ENCODE measurements around the gene COL20A1.

DNA sequence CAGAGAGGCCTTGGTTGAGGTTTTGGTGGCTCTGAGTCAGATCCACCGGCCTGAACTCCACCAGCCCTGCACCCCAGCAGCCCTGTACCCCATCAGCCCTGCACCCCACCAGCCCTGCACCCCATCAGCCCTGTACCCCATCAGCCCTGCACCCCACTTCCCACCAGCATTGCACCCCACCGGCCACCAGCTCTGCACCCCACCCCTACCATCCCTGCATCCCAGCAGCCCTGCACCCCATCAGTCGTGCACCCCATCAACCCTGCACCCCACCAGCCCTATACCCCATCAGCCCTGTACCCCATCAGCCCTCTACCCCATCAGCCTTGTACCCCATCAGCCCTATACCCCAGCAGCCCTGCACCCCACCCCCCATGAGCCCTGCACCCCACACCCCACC lies 82.5 kb downstream of the COL20A1 start:
- TF ChIP-seq CTCF (IDR thresholded peaks at IDR 0.05), result no peak
- TF ChIP-seq POLR2A (IDR thresholded peaks at IDR 0.05), result no peak
